Omental fat pad (tissue), 4 donors: Measurements from ENCODE around the gene CDH23. TPM values are rescaled to one million over a fixed set of nuclear protein-coding genes. Genes with fewer than 3 reads are reported as not detected.

Experiments used
- ATAC-seq: fragments of 150-250 bp; one replicate; pipeline ENCODE4 v1.9.1; 2016; ENCODE audit warnings: mild to moderate bottlenecking, moderate library complexity; ENCODE audit not compliant: low FRiP score
- DNase-seq: peaks from one replicate; pipeline ENCODE4 v3.0.0-alpha.2; 2019; ENCODE audit warnings: low spot score
- total RNA-seq, 4 donors: library from RNA; depleted of rRNA; stranded (reverse); fragments of >200 nt; gene quantifications; one replicate each; pipeline ENCODE4 v1.1.0, GENCODE V29; 2016
- TF ChIP-seq, protein P1 (sequence below), 3 donors: fragments of 450-650 bp; IDR thresholded peaks; one replicate each; pipeline ENCODE4 v1.5.1; 2016 to 2017; ENCODE audit warnings: antibody characterized with exemption in 3 of 3, mild to moderate bottlenecking in 3 of 3, moderate library complexity in 2 of 3

Gene CDH23
- total RNA-seq, 4 donors from 2014 or later, result 25.3 to 41.9 (median 34.4) TPM

DNA sequence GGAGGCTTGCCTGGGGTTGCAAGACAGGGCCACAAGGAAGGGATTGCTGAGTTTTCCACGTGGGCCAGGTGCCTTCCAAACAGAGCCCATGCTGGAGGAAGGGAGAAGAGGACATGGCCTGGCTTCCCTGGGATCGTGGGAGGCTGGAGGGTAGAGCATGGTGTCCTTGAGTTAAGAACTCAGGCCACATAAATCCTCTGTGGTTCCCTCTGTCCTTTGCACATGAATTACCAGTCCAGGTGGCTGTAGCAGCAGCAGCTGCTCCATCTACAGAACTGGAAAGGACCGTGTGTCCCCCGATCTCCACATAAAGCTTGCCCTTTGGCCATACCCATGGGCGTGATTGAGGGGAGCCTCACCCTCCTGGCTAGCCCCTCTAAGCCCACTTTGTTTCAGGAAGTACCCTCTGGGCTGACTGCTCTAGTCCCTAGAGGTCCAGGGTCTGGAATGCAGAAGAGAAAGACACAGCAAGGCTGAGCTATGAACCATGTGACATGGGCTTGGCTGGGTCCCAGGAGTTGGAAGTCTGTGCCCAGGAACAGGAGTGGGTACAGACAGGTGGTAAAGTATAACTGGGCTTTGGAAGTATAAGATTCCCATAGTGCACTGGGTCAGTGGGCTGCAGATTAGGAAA lies 237.9 kb downstream of the CDH23 start:
- TF ChIP-seq, protein P1, sequence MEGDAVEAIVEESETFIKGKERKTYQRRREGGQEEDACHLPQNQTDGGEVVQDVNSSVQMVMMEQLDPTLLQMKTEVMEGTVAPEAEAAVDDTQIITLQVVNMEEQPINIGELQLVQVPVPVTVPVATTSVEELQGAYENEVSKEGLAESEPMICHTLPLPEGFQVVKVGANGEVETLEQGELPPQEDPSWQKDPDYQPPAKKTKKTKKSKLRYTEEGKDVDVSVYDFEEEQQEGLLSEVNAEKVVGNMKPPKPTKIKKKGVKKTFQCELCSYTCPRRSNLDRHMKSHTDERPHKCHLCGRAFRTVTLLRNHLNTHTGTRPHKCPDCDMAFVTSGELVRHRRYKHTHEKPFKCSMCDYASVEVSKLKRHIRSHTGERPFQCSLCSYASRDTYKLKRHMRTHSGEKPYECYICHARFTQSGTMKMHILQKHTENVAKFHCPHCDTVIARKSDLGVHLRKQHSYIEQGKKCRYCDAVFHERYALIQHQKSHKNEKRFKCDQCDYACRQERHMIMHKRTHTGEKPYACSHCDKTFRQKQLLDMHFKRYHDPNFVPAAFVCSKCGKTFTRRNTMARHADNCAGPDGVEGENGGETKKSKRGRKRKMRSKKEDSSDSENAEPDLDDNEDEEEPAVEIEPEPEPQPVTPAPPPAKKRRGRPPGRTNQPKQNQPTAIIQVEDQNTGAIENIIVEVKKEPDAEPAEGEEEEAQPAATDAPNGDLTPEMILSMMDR (IDR thresholded peaks at IDR 0.05), result no peak
- ATAC-seq (peak; percentile 20), DNase-seq (no peak)

DNA sequence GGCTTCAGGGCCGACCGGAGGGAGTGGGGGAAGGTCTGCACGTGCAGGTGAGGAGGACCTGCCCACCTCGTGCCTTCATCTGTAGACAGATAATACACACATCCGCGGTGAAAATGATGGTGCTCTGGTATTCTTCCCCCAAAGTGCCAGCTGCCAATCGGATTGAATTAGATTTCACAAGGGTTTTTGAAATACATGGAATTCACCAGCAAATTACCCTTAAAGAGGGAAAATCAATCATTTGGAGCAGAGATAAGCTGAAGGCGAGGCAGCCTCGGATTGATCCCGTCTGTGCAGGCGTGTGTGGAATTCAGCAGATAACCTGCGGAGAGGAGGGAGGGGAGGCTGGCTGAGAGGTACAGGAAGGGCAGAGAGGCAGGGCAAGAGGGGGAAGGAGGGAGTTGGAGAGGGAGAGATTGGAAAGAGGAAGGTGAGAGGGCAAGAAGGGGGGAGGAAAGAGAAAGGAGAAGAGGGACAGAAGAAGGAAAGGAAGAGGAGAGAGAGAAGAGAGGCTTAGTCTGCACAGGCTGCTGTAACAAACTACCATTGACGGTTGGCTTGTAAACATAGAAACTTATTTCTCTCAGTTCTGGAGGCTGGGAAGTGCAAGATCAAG lies 238.6 kb downstream of the CDH23 start:
- no peak for ATAC-seq
- TF ChIP-seq, protein P1 (IDR thresholded peaks at IDR 0.05), result no peak
- no peak for DNase-seq

DNA sequence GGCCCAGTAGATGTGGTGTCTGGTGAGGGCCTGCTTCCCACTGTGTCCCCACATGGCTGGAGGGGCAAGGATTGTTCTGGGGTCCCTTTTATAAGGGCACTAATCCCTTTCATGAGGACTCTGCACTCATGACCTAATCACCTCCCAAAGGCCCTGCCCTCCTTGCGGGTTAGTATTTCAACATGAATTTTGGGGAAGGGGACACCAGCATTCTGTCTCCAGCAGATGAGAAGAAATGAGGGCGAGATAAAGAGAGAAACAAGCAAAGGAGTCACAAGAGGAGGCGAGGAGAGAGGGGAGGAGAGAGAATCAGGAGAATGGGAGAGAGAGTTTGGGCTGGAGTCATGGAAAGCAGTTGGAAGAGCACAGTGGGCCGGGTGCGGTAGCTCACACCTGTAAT lies 239.1 kb downstream of the CDH23 start:
- DNase-seq (no peak), ATAC-seq (no peak)
- TF ChIP-seq, protein P1 (IDR thresholded peaks at IDR 0.05), result no peak

DNA sequence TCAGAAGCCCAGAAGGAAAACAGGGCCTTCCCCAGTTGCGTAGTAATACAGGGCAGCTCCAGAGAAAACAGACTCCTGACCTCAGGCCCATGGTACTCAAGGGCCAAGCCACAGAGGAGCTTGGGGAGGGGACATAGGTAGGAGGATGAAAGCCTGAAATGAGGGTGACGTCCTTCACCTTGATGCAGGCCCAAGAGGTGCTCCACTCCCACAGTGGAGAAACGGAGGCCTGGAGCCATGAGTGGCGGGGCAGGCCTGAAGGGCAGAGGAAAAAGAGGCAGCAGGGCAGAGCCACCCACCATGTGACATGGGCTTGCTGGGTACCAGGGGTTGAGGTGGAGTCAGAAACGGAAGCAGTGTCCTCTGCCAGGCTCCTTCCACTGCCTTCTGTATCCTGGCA lies 239.9 kb downstream of the CDH23 start:
- ATAC-seq (no peak), DNase-seq (no peak)
- TF ChIP-seq, protein P1 (IDR thresholded peaks at IDR 0.05), result no peak

DNA sequence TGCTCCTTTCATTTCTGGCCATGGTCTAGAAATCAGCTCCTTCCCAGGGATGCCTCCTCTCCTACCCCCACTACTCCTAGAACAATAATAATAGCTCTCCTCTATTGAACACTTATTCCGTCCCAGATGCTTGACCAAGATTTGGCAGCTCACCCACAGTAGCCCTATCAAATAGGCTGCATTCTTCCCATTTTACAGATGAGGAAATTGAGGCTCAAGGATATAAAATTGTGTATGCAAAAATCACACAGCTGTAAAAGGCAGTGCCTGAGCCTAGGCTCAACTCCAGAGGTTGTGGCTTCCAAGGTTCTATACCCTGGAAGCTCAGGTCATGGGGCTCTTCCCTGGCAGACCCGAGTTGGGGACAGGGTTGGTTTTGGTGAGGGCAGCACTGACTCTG lies 240.6 kb downstream of the CDH23 start:
- DNase-seq (no peak), ATAC-seq (no peak)
- TF ChIP-seq, protein P1 (IDR thresholded peaks at IDR 0.05), result no peak

DNA sequence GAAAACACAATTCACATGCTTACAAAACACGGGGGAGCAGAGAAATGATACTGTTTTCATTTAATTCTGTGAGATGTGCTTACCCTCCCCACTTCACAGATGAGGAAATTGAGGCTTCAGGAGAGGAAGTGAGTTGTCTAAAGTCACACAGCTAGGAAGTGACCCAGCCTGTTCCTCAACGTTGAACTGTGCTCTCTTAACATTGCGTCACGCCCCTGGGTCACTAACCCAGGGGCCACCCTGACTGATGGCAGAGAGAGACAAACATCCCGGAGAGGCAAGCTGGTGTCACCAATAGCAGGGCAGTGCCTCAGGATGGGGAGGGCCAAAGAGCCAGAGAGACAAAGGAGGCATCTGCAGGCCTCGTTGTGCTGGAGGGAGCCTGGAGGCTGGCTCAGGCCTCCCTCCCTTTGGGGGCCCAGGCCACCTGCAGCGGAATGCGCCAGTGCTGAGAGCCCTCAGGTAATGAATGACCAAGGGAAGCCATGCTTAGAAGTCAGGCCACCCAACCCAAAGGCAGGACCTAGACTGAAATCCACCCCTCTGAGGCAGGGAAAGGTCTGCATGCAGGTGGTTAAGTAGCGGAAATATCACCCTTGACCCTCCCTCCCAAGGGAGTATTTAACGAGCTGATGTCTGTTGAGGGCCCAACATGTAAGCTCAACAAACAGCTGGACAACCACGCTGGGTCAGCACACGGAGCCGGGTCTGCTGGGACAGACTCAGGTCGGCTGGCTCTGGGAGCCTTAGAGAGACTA lies 241.5 kb downstream of the CDH23 start:
- ATAC-seq (no peak), DNase-seq (no peak)
- TF ChIP-seq, protein P1 (IDR thresholded peaks at IDR 0.05), result no peak
